Measurements from ENCODE around the gene RAP1GAP2.

RAP1GAP2 gene

DNA sequence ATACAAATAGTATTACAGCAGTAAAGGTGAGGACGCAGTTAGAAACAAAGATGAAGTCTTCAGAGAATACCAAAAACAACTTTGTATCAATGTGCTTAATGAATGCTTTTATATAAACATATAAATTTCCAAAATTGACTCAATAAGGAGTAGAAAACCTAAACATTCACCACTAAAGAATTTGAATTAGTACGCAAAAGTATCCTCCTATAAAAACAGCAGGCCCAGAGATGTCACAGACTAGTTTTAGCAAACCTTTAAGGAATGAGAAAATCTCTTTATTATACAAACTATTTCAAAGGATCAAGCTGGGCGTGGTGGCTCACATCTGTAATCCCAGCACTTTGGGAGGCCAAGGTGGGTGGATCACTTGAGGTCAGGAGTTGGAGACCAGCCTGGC lies 180.9 kb downstream of the RAP1GAP2 start:
- TF ChIP-seq LEF1 (IDR thresholded peaks at IDR 0.05; ENCODE audit: borderline replicate concordance) (no peak), CTBP1 (IDR thresholded peaks at IDR 0.05; ENCODE audit: borderline replicate concordance) (no peak), PKNOX1 (IDR thresholded peaks at IDR 0.05) (no peak), ZNF384 (IDR thresholded peaks at IDR 0.05) (no peak), FOXA1 (IDR thresholded peaks at IDR 0.05) (no peak), FOXK2 (IDR thresholded peaks at IDR 0.05) (no peak)
- ChIA-PET CTCF (no interaction called here), POLR2A (no interaction called here)
- no peak for DNase-seq (ENCODE audit: extremely low spot score)

DNA sequence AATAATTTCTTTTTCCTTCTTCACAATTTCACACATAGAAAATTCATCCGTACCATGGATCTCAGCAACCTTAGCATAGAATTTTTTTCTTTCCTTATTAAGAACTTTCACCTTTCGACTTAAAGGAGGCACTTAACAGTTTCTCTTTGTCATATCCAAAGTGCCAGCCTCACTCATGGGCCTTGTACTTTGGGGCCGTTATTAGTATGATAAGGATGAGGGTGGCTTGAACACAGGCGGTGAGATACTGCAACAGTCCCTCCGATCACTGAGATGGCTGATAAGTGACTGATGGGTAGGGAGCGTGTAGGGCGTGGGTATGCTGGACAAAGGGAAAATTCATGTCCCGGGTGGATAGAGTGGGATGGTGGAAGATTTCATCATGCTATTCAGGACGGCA lies 181.9 kb downstream of the RAP1GAP2 start:
- ChIA-PET CTCF (no interaction called here), POLR2A (no interaction called here)
- no peak for DNase-seq (ENCODE audit: extremely low spot score)
- TF ChIP-seq FOXM1 (IDR thresholded peaks at IDR 0.05; ENCODE audit: borderline replicate concordance) (no peak), BHLHE40 (IDR thresholded peaks at IDR 0.05; ENCODE audit: borderline replicate concordance) (no peak), SP1 (IDR thresholded peaks at IDR 0.05) (no peak), FOXA1 (IDR thresholded peaks at IDR 0.05) (no peak), HDGF (IDR thresholded peaks at IDR 0.05; ENCODE audit: borderline replicate concordance) (no peak), NFRKB (IDR thresholded peaks at IDR 0.05) (no peak), CTBP1 (IDR thresholded peaks at IDR 0.05; ENCODE audit: borderline replicate concordance) (no peak), TARDBP (IDR thresholded peaks at IDR 0.05) (no peak), SUZ12 (IDR thresholded peaks at IDR 0.05) (no peak), ELF4 (IDR thresholded peaks at IDR 0.05) (no peak)

DNA sequence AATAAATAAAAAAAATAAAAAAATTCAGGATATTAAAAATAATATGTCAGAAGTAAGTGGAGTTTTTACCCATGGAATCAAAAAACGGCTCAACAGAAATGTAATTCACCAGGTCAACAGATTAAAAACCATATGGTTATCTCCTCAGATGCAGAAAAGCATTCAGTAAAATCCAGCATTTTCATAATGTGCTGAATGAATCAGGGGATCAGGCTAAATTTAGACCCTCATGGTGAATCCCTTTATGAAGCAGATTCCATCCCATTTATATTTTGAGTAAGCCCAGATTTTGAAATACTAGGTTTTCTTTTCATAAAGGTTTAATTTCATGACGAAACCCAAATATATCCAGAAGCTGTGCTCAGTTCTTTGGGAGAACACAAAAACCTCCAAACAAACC lies 182.8 kb downstream of the RAP1GAP2 start:
- DNase-seq (ENCODE audit: extremely low spot score), result no peak
- TF ChIP-seq ZNF384 (IDR thresholded peaks at IDR 0.05) (no peak), CTBP1 (IDR thresholded peaks at IDR 0.05; ENCODE audit: borderline replicate concordance) (no peak), FOXK2 (IDR thresholded peaks at IDR 0.05) (no peak), SP1 (IDR thresholded peaks at IDR 0.05) (no peak), FOXM1 (IDR thresholded peaks at IDR 0.05; ENCODE audit: borderline replicate concordance) (no peak), FOXA1 (IDR thresholded peaks at IDR 0.05) (no peak), LEF1 (IDR thresholded peaks at IDR 0.05; ENCODE audit: borderline replicate concordance) (no peak), PKNOX1 (IDR thresholded peaks at IDR 0.05) (no peak), BHLHE40 (IDR thresholded peaks at IDR 0.05; ENCODE audit: borderline replicate concordance) (no peak), SUZ12 (IDR thresholded peaks at IDR 0.05) (no peak), ELF4 (IDR thresholded peaks at IDR 0.05) (no peak), ARNT (IDR thresholded peaks at IDR 0.05) (no peak), L3MBTL2 (conservative IDR thresholded peaks at IDR 0.05) (no peak)
- ChIA-PET CTCF (no interaction called here), POLR2A (no interaction called here)

- ChIA-PET POLR2A (no interaction called here), CTCF (no interaction called here)
- no peak for TF ChIP-seq ZNF384 (IDR thresholded peaks at IDR 0.05)
- no peak for DNase-seq (ENCODE audit: extremely low spot score)
Measured at GRCh38 chr17:2980211-2980903, 184.1 kb downstream of the RAP1GAP2 start.

- CTCF ChIA-PET, result no interaction called here
- TF ChIP-seq L3MBTL2 (conservative IDR thresholded peaks at IDR 0.05), result no peak
- no peak for TF ChIP-seq ELF4 (IDR thresholded peaks at IDR 0.05)
- no peak for TF ChIP-seq SP1 (IDR thresholded peaks at IDR 0.05)
- TF ChIP-seq BHLHE40 (IDR thresholded peaks at IDR 0.05; ENCODE audit: borderline replicate concordance), result no peak
- no peak for TF ChIP-seq LEF1 (IDR thresholded peaks at IDR 0.05; ENCODE audit: borderline replicate concordance)
- no peak for TF ChIP-seq TARDBP (IDR thresholded peaks at IDR 0.05)
- no peak for TF ChIP-seq NFRKB (IDR thresholded peaks at IDR 0.05)
- no peak for TF ChIP-seq SUZ12 (IDR thresholded peaks at IDR 0.05)
- TF ChIP-seq PKNOX1 (IDR thresholded peaks at IDR 0.05), result no peak
- no peak for TF ChIP-seq FOXA1 (IDR thresholded peaks at IDR 0.05)
- no peak for TF ChIP-seq ZNF384 (IDR thresholded peaks at IDR 0.05)
- no peak for TF ChIP-seq ARNT (IDR thresholded peaks at IDR 0.05)
- POLR2A ChIA-PET, result no interaction called here
- DNase-seq (ENCODE audit: extremely low spot score), result no peak
Measured at GRCh38 chr17:2980904-2981246, 184.6 kb downstream of the RAP1GAP2 start.

DNA sequence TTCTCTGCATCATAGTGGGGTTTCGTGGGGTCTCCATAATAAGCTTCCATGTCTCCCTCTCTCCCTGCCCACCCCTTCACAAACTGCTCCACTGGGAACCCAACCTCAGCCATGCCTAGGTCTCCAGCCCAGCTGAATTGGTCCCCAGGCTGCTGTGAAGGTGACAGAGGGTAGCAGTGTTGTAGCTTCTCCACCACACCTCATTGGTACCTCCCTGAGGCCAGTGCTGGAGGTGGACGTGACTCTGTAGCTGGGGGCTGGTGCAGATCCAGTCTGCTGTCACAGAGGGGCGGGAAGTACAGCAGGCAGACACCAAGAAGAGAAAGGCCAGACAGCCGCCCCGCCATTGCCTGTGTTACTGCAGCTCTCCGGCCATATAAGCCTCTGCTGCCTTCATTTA lies 185.1 kb downstream of the RAP1GAP2 start:
- ChIA-PET CTCF (no interaction called here), POLR2A (no interaction called here)
- no peak for TF ChIP-seq SUZ12 (IDR thresholded peaks at IDR 0.05)
- no peak for TF ChIP-seq ELF4 (IDR thresholded peaks at IDR 0.05)
- no peak for TF ChIP-seq FOXK2 (IDR thresholded peaks at IDR 0.05)
- TF ChIP-seq FOXA1 (IDR thresholded peaks at IDR 0.05), result no peak
- no peak for TF ChIP-seq ZNF384 (IDR thresholded peaks at IDR 0.05)
- TF ChIP-seq FOXM1 (IDR thresholded peaks at IDR 0.05; ENCODE audit: borderline replicate concordance), result no peak
- no peak for TF ChIP-seq NFRKB (IDR thresholded peaks at IDR 0.05)
- TF ChIP-seq ARNT (IDR thresholded peaks at IDR 0.05), result no peak
- TF ChIP-seq BHLHE40 (IDR thresholded peaks at IDR 0.05; ENCODE audit: borderline replicate concordance), result no peak
- no peak for TF ChIP-seq CTBP1 (IDR thresholded peaks at IDR 0.05; ENCODE audit: borderline replicate concordance)
- no peak for TF ChIP-seq LEF1 (IDR thresholded peaks at IDR 0.05; ENCODE audit: borderline replicate concordance)
- no peak for TF ChIP-seq HDGF (IDR thresholded peaks at IDR 0.05; ENCODE audit: borderline replicate concordance)
- no peak for DNase-seq (ENCODE audit: extremely low spot score)

GRCh38 chr17:2982854-2983253 lies 186.6 kb downstream of the RAP1GAP2 start:
- TF ChIP-seq BHLHE40 (IDR thresholded peaks at IDR 0.05; ENCODE audit: borderline replicate concordance) (no peak), ELF4 (IDR thresholded peaks at IDR 0.05) (no peak), HDGF (IDR thresholded peaks at IDR 0.05; ENCODE audit: borderline replicate concordance) (no peak), TARDBP (IDR thresholded peaks at IDR 0.05) (no peak), PKNOX1 (IDR thresholded peaks at IDR 0.05) (no peak), SP1 (IDR thresholded peaks at IDR 0.05) (no peak), LEF1 (IDR thresholded peaks at IDR 0.05; ENCODE audit: borderline replicate concordance) (no peak), ZNF384 (IDR thresholded peaks at IDR 0.05) (no peak), L3MBTL2 (conservative IDR thresholded peaks at IDR 0.05) (no peak), ARNT (IDR thresholded peaks at IDR 0.05) (no peak), FOXA1 (IDR thresholded peaks at IDR 0.05) (no peak), CTBP1 (IDR thresholded peaks at IDR 0.05; ENCODE audit: borderline replicate concordance) (no peak), SUZ12 (IDR thresholded peaks at IDR 0.05) (no peak), FOXM1 (IDR thresholded peaks at IDR 0.05; ENCODE audit: borderline replicate concordance) (no peak), NFRKB (IDR thresholded peaks at IDR 0.05) (no peak), FOXK2 (IDR thresholded peaks at IDR 0.05) (no peak)
- no peak for DNase-seq (ENCODE audit: extremely low spot score)
- CTCF ChIA-PET, result no interaction called here
- POLR2A ChIA-PET, result no interaction called here

All from HEK293T (cell line).